ENCODE measurements around the gene ZNF112.
"Not testable (repeated sequence)": the region's sequence is repeated elsewhere in the genome, so short reads cannot be mapped to it uniquely, and the experiment has no call there.

ZNF112 gene

GRCh38 chr19:44356383-44357111 is at the start of gene ZNF112:
ZNF112 (minus strand) TSS chr19:44356680; CDS start chr19:44340539, 16,141 bp downstream.
- DNase-seq = peak; percentile 97

GRCh38 chr19:44401139-44402115 is 44.9 kb upstream of the ZNF112 start, which contains the start of gene ZNF285:
ZNF285 (minus strand) TSS chr19:44401608; CDS start chr19:44397213, 4,395 bp downstream.
- DNase-seq = no peak

- DNase-seq = not testable (repeated sequence)
These were observed 32.8 kb upstream of the ZNF112 start for GRCh38 chr19:44389268-44389667.

- no peak for DNase-seq
These were observed 18.3 kb upstream of the ZNF112 start for GRCh38 chr19:44374789-44375188.

- DNase-seq = no peak
These were observed 15.5 kb upstream of the ZNF112 start for GRCh38 chr19:44371815-44372480.

- no peak for DNase-seq
These were observed 10.5 kb upstream of the ZNF112 start for GRCh38 chr19:44367024-44367423.

GRCh38 chr19:44346556-44346955 is 9.9 kb downstream of the ZNF112 start:
- DNase-seq = no peak

- DNase-seq = no peak
These were observed 10.5 kb downstream of the ZNF112 start for GRCh38 chr19:44345959-44346358.

- DNase-seq = no peak
These were observed 12.2 kb downstream of the ZNF112 start for GRCh38 chr19:44344255-44344654.

GRCh38 chr19:44341794-44342193 is 14.7 kb downstream of the ZNF112 start:
- no peak for DNase-seq

- DNase-seq = not testable (repeated sequence)
These were observed 21.8 kb downstream of the ZNF112 start for GRCh38 chr19:44334639-44335038.

GRCh38 chr19:44332145-44332544 is 24.3 kb downstream of the ZNF112 start:
- DNase-seq = no peak

- no peak for DNase-seq
These were observed 40.6 kb downstream of the ZNF112 start for GRCh38 chr19:44315883-44316282.

GRCh38 chr19:44313231-44313630 is 43.2 kb downstream of the ZNF112 start:
- no peak for DNase-seq

- no peak for DNase-seq
These were observed 48.5 kb downstream of the ZNF112 start for GRCh38 chr19:44308011-44308410.

GRCh38 chr19:44306283-44306682 is 50.2 kb downstream of the ZNF112 start:
- no peak for DNase-seq

- no peak for DNase-seq
These were observed 51.0 kb downstream of the ZNF112 start for GRCh38 chr19:44305457-44305856.

GRCh38 chr19:44304659-44305193 is 51.8 kb downstream of the ZNF112 start, which contains the start of gene ZNF235:
ZNF235 (minus strand) TSS chr19:44305025; CDS start chr19:44303404, 1,621 bp downstream.
- DNase-seq = peak; percentile 93

GRCh38 chr19:44303976-44304568 is 52.4 kb downstream of the ZNF112 start:
- peak; percentile 11 for DNase-seq

GRCh38 chr19:44303320-44303719 is 53.2 kb downstream of the ZNF112 start:
- DNase-seq = no peak

GRCh38 chr19:44284968-44285367 is 71.5 kb downstream of the ZNF112 start:
- no peak for DNase-seq

- no peak for DNase-seq
These were observed 73.6 kb downstream of the ZNF112 start for GRCh38 chr19:44282846-44283245.
